Neural cell (in vitro differentiated cells): ENCODE measurements around the gene PRDM4.

Experiments
- EP300 ChIP-seq: fragments of 450-650 bp; conservative IDR thresholded peaks from 2 replicates; pipeline ENCODE4 v1.6.1; 2014; ENCODE audit warnings: antibody characterized with exemption, mild to moderate bottlenecking, moderate library complexity; ENCODE audit not compliant: poor library complexity, severe bottlenecking
- EZH2 ChIP-seq: fragments of 200-600, 300-800 bp; shearing (Covaris generic), sonication (generic); IDR thresholded peaks from 2 replicates; pipeline ENCODE4 v1.6.1; 2014; ENCODE audit warnings: antibody characterized with exemption, low read length, borderline replicate concordance, mild to moderate bottlenecking; ENCODE audit not compliant: insufficient read depth, poor library complexity, severe bottlenecking
- RAD21 ChIP-seq: fragments of 450-650 bp; conservative IDR thresholded peaks from 2 replicates; pipeline ENCODE4 v1.6.1; 2014; ENCODE audit warnings: antibody characterized with exemption, mild to moderate bottlenecking, moderate library complexity
- TF ChIP-seq, protein P1 (sequence below): fragments of 450-650 bp; IDR thresholded peaks from 2 replicates; pipeline ENCODE4 v1.5.1; 2014; ENCODE audit warnings: antibody characterized with exemption, mild to moderate bottlenecking, moderate library complexity; ENCODE audit not compliant: poor library complexity, severe bottlenecking

DNA sequence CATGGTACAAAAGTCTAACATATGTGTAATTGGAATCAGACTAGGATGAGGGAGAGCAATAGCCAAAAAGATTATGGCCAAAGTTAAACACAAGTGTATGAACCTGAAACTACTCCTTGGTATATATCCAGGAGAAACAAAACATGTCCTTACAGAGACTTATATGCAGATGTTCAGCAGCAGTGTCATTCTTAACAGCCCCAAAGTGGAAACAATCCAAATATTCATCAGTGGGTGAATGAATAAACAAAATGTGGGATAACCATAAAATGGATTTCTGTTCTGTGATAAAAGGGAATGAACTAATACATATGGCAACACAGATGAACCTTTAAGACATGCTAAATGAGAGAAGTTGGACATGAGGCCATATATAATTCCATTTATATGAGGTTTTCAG is 45.2 kb downstream of the PRDM4 start:
- TF ChIP-seq, protein P1, sequence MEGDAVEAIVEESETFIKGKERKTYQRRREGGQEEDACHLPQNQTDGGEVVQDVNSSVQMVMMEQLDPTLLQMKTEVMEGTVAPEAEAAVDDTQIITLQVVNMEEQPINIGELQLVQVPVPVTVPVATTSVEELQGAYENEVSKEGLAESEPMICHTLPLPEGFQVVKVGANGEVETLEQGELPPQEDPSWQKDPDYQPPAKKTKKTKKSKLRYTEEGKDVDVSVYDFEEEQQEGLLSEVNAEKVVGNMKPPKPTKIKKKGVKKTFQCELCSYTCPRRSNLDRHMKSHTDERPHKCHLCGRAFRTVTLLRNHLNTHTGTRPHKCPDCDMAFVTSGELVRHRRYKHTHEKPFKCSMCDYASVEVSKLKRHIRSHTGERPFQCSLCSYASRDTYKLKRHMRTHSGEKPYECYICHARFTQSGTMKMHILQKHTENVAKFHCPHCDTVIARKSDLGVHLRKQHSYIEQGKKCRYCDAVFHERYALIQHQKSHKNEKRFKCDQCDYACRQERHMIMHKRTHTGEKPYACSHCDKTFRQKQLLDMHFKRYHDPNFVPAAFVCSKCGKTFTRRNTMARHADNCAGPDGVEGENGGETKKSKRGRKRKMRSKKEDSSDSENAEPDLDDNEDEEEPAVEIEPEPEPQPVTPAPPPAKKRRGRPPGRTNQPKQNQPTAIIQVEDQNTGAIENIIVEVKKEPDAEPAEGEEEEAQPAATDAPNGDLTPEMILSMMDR, result no peak
- TF ChIP-seq EZH2 (no peak), RAD21 (no peak), EP300 (no peak)
